Measurements from ENCODE around the gene DDOST.

The DDOST gene

GRCh38 chr1:20699558-20699957 lies 38.4 kb upstream of the DDOST start:
- Histone ChIP-seq H3K9me3 (ENCODE audit: control insufficient read depth, insufficient read depth, low read length) (no peaks in the 10 kb centered on the region), H3K9ac (ENCODE audit: low read depth, low read length) (no peak overlapping the region), H3K4me1 (ENCODE audit: insufficient read depth, low read length) (peaks cover 15% of the 10 kb centered on the region; the same call in 1 of the 2 replicates), H3K36me3 (ENCODE audit: insufficient read depth, low read length) (no peaks in the 10 kb centered on the region)

- Histone ChIP-seq H3K9me3 (ENCODE audit: control insufficient read depth, insufficient read depth, low read length) (no peaks in the 10 kb centered on the region), H3K4me1 (ENCODE audit: insufficient read depth, low read length) (peaks cover 15% of the 10 kb centered on the region; the same call in 1 of the 2 replicates), H3K36me3 (ENCODE audit: insufficient read depth, low read length) (no peaks in the 10 kb centered on the region), H3K9ac (ENCODE audit: low read depth, low read length) (no peak overlapping the region)
Observed at GRCh38 chr1:20698195-20698910, 37.2 kb upstream of the DDOST start.

GRCh38 chr1:20697563-20697962 lies 36.4 kb upstream of the DDOST start:
- Histone ChIP-seq H3K36me3 (ENCODE audit: insufficient read depth, low read length) (no peaks in the 10 kb centered on the region), H3K9ac (ENCODE audit: low read depth, low read length) (no peak overlapping the region), H3K9me3 (ENCODE audit: control insufficient read depth, insufficient read depth, low read length) (no peaks in the 10 kb centered on the region), H3K4me1 (ENCODE audit: insufficient read depth, low read length) (peaks cover 15% of the 10 kb centered on the region; the same call in 1 of the 2 replicates)

- Histone ChIP-seq H3K9me3 (ENCODE audit: control insufficient read depth, insufficient read depth, low read length) (no peaks in the 10 kb centered on the region), H3K4me1 (ENCODE audit: insufficient read depth, low read length) (peaks cover 15% of the 10 kb centered on the region; the same call in 1 of the 2 replicates), H3K36me3 (ENCODE audit: insufficient read depth, low read length) (no peaks in the 10 kb centered on the region), H3K9ac (ENCODE audit: low read depth, low read length) (peak overlapping the region; percentile 68)
Observed at GRCh38 chr1:20696397-20697333, 35.5 kb upstream of the DDOST start.

- Histone ChIP-seq H3K9me3 (ENCODE audit: control insufficient read depth, insufficient read depth, low read length) (no peaks in the 10 kb centered on the region), H3K9ac (ENCODE audit: low read depth, low read length) (no peak overlapping the region), H3K4me1 (ENCODE audit: insufficient read depth, low read length) (peaks cover 15% of the 10 kb centered on the region; the same call in 1 of the 2 replicates), H3K36me3 (ENCODE audit: insufficient read depth, low read length) (no peaks in the 10 kb centered on the region)
Observed at GRCh38 chr1:20695515-20695914, 34.3 kb upstream of the DDOST start.

- Histone ChIP-seq H3K4me1 (ENCODE audit: insufficient read depth, low read length) (peaks cover 12% of the 10 kb centered on the region; the same call in 1 of the 2 replicates), H3K9me3 (ENCODE audit: control insufficient read depth, insufficient read depth, low read length) (no peaks in the 10 kb centered on the region), H3K36me3 (ENCODE audit: insufficient read depth, low read length) (no peaks in the 10 kb centered on the region), H3K9ac (ENCODE audit: low read depth, low read length) (no peak overlapping the region)
Observed at GRCh38 chr1:20693623-20694022, 32.5 kb upstream of the DDOST start.

GRCh38 chr1:20691872-20692271 lies 30.7 kb upstream of the DDOST start:
- Histone ChIP-seq H3K9ac (ENCODE audit: low read depth, low read length) (no peak overlapping the region), H3K4me1 (ENCODE audit: insufficient read depth, low read length) (no peaks in the 10 kb centered on the region), H3K9me3 (ENCODE audit: control insufficient read depth, insufficient read depth, low read length) (no peaks in the 10 kb centered on the region), H3K36me3 (ENCODE audit: insufficient read depth, low read length) (no peaks in the 10 kb centered on the region)

- no peaks in the 10 kb centered on the region for H3K9me3 ChIP-seq (ENCODE audit: control insufficient read depth, insufficient read depth, low read length)
Observed at GRCh38 chr1:20689645-20690056, 28.5 kb upstream of the DDOST start.

GRCh38 chr1:20686883-20687725 lies 25.9 kb upstream of the DDOST start:
- Histone ChIP-seq H3K9me3 (ENCODE audit: control insufficient read depth, insufficient read depth, low read length) (no peaks in the 10 kb centered on the region), H3K4me1 (ENCODE audit: insufficient read depth, low read length) (no peaks in the 10 kb centered on the region), H3K36me3 (ENCODE audit: insufficient read depth, low read length) (no peaks in the 10 kb centered on the region), H3K9ac (ENCODE audit: low read depth, low read length) (no peak overlapping the region)

More at GRCh38 chr1:20689645-20690056, 28.5 kb upstream of the DDOST start:
- no peak overlapping the region for H3K9ac ChIP-seq (ENCODE audit: low read depth, low read length)
- no peaks in the 10 kb centered on the region for H3K4me1 ChIP-seq (ENCODE audit: insufficient read depth, low read length)
- H3K36me3 ChIP-seq (ENCODE audit: insufficient read depth, low read length): no peaks in the 10 kb centered on the region

GRCh38 chr1:20685741-20686140 lies 24.6 kb upstream of the DDOST start:
- Histone ChIP-seq H3K9me3 (ENCODE audit: control insufficient read depth, insufficient read depth, low read length) (no peaks in the 10 kb centered on the region), H3K9ac (ENCODE audit: low read depth, low read length) (no peak overlapping the region), H3K36me3 (ENCODE audit: insufficient read depth, low read length) (no peaks in the 10 kb centered on the region), H3K4me1 (ENCODE audit: insufficient read depth, low read length) (no peaks in the 10 kb centered on the region)

GRCh38 chr1:20685099-20685662 lies 24.0 kb upstream of the DDOST start:
- H3K9me3 ChIP-seq (ENCODE audit: control insufficient read depth, insufficient read depth, low read length): no peaks in the 10 kb centered on the region
- no peaks in the 10 kb centered on the region for H3K36me3 ChIP-seq (ENCODE audit: insufficient read depth, low read length)
- no peaks in the 10 kb centered on the region for H3K4me1 ChIP-seq (ENCODE audit: insufficient read depth, low read length)
- no peak overlapping the region for H3K9ac ChIP-seq (ENCODE audit: low read depth, low read length)

GRCh38 chr1:20684651-20685050 lies 23.5 kb upstream of the DDOST start:
- no peaks in the 10 kb centered on the region for H3K4me1 ChIP-seq (ENCODE audit: insufficient read depth, low read length)
- H3K9me3 ChIP-seq (ENCODE audit: control insufficient read depth, insufficient read depth, low read length): no peaks in the 10 kb centered on the region
- no peak overlapping the region for H3K9ac ChIP-seq (ENCODE audit: low read depth, low read length)
- no peaks in the 10 kb centered on the region; the same call in 1 of the 2 replicates for H3K36me3 ChIP-seq (ENCODE audit: insufficient read depth, low read length)

GRCh38 chr1:20684050-20684620 lies 23.0 kb upstream of the DDOST start:
- Histone ChIP-seq H3K36me3 (ENCODE audit: insufficient read depth, low read length) (no peaks in the 10 kb centered on the region; the same call in 1 of the 2 replicates), H3K9me3 (ENCODE audit: control insufficient read depth, insufficient read depth, low read length) (no peaks in the 10 kb centered on the region), H3K9ac (ENCODE audit: low read depth, low read length) (no peak overlapping the region), H3K4me1 (ENCODE audit: insufficient read depth, low read length) (no peaks in the 10 kb centered on the region)

Measured in ES-I3 (cell line).